HepG2 (cell line): ENCODE measurements around the gene ATP5MC2. TPM values are rescaled to one million over a fixed set of nuclear protein-coding genes. Genes with fewer than 3 reads are reported as not detected.

ENCODE experiments used
- CBFB ChIP-seq: sonication (generic); formaldehyde crosslinking; IDR thresholded peaks from 2 replicates; pipeline ENCODE4 v1.4.0; 2020; ENCODE audit warnings: missing genetic modification reagents
- CCAR2 ChIP-seq: fragments of 200-400 bp; formaldehyde crosslinking; optimal IDR thresholded peaks from 2 replicates; pipeline ENCODE3; 2018; ENCODE audit warnings: low read depth, mild to moderate bottlenecking, low read length, moderate library complexity
- CREM ChIP-seq, 2 experiments: sonication (generic) in 1 of 2; formaldehyde crosslinking in 1 of 2; IDR thresholded peaks; 2 replicates each; pipeline versions ENCODE4 v1.4.0 to v1.6.1; 2016 to 2020; ENCODE audit warnings: antibody characterized with exemption in 1 of 2, mild to moderate bottlenecking in 1 of 2, missing genetic modification reagents in 1 of 2
- FOSL1 ChIP-seq: sonication (generic); formaldehyde crosslinking; IDR thresholded peaks from 2 replicates; pipeline ENCODE4 v1.9.0; 2021; ENCODE audit warnings: missing genetic modification reagents, borderline replicate concordance
- HMG20B ChIP-seq: conservative IDR thresholded peaks from 2 replicates; pipeline ENCODE4 v1.6.1; 2016; ENCODE audit warnings: missing genetic modification reagents, missing compliant biosample characterization
- HNRNPH1 ChIP-seq: fragments of 200-400 bp; formaldehyde crosslinking; optimal IDR thresholded peaks from 2 replicates; pipeline ENCODE3; 2017; ENCODE audit warnings: mild to moderate bottlenecking, low read depth, low read length
- HNRNPL ChIP-seq: fragments of 200-400 bp; formaldehyde crosslinking; IDR thresholded peaks from 2 replicates; pipeline ENCODE4 v1.6.1; 2017; ENCODE audit warnings: mild to moderate bottlenecking, low read depth, low read length
- JUN ChIP-seq: sonication (generic); formaldehyde crosslinking; IDR thresholded peaks from 2 replicates; pipeline ENCODE4 v1.4.0; 2020; ENCODE audit warnings: mild to moderate bottlenecking, missing genetic modification reagents
- MAFK ChIP-seq, 2 experiments: IDR thresholded peaks in 1 of 2; conservative IDR thresholded peaks in 1 of 2; 2 replicates each; pipeline ENCODE4 v1.6.1; 2011; ENCODE audit warnings: improper control_type of control experiment in 2 of 2, low read length in 2 of 2
- MED1 ChIP-seq: sonication (generic); formaldehyde crosslinking; IDR thresholded peaks from 2 replicates; pipeline ENCODE4 v1.4.0; 2020; ENCODE audit warnings: missing genetic modification reagents
- MED8 ChIP-seq: sonication (generic); formaldehyde crosslinking; IDR thresholded peaks from 2 replicates; pipeline ENCODE4 v1.8.1; 2023; ENCODE audit warnings: mild to moderate bottlenecking, missing genetic modification reagents; ENCODE audit not compliant: insufficient replicate concordance
- MEF2D ChIP-seq: sonication (generic); formaldehyde crosslinking; IDR thresholded peaks from 2 replicates; pipeline ENCODE4 v1.5.1; 2020; ENCODE audit warnings: mild to moderate bottlenecking, missing genetic modification reagents
- MIER2 ChIP-seq: IDR thresholded peaks from 2 replicates; pipeline ENCODE4 v1.6.1; 2016; ENCODE audit warnings: missing biosample characterization, missing genetic modification reagents
- NFIB ChIP-seq: sonication (generic); formaldehyde crosslinking; IDR thresholded peaks from 2 replicates; pipeline ENCODE4 v1.9.0; 2021; ENCODE audit warnings: missing genetic modification reagents, mild to moderate bottlenecking, borderline replicate concordance
- NFKB2 ChIP-seq: sonication (generic); formaldehyde crosslinking; IDR thresholded peaks from 2 replicates; pipeline ENCODE4 v1.4.0; 2020; ENCODE audit warnings: missing genetic modification reagents, borderline replicate concordance
- TP53 ChIP-seq: sonication (generic); formaldehyde crosslinking; conservative IDR thresholded peaks from 2 replicates; pipeline ENCODE4 v1.4.0; 2020; ENCODE audit warnings: missing genetic modification reagents
- XRCC5 ChIP-seq: fragments of 200-400 bp; formaldehyde crosslinking; optimal IDR thresholded peaks from 2 replicates; pipeline ENCODE3; 2017; ENCODE audit warnings: mild to moderate bottlenecking, low read length
- ZBTB3 ChIP-seq: sonication (generic); formaldehyde crosslinking; IDR thresholded peaks from 2 replicates; pipeline ENCODE4 v1.4.0; 2020; ENCODE audit warnings: low read depth, mild to moderate bottlenecking, moderate library complexity, missing genetic modification reagents, borderline replicate concordance
- ZBTB38 ChIP-seq: sonication (generic); formaldehyde crosslinking; IDR thresholded peaks from 2 replicates; pipeline ENCODE4 v1.5.1; 2020; ENCODE audit warnings: mild to moderate bottlenecking, missing genetic modification reagents
- ZNF263 ChIP-seq: sonication (generic); formaldehyde crosslinking; IDR thresholded peaks from 2 replicates; pipeline ENCODE4 v1.4.0; 2020; ENCODE audit warnings: missing genetic modification reagents
- ZNF331 ChIP-seq: sonication (generic); formaldehyde crosslinking; IDR thresholded peaks from 2 replicates; pipeline ENCODE4 v1.4.0; 2020; ENCODE audit warnings: missing genetic modification reagents
- ZNF660 ChIP-seq: sonication (generic); formaldehyde crosslinking; IDR thresholded peaks from 2 replicates; pipeline ENCODE4 v1.5.1; 2020; ENCODE audit warnings: mild to moderate bottlenecking, low read depth, missing genetic modification reagents, borderline replicate concordance
- ZNF724P ChIP-seq: sonication (generic); formaldehyde crosslinking; IDR thresholded peaks from 2 replicates; pipeline ENCODE4 v1.8.0; 2022; ENCODE audit warnings: missing genetic modification reagents, borderline replicate concordance
- ZNF878 ChIP-seq: sonication (generic); formaldehyde crosslinking; IDR thresholded peaks from 2 replicates; pipeline ENCODE4 v1.8.1; 2023; ENCODE audit warnings: mild to moderate bottlenecking, missing genetic modification reagents, moderate library complexity
- polyA plus RNA-seq, 8 experiments: library from polyadenylated mRNA; depleted of rRNA in 3 of 8; stranded (reverse) in 7 of 8; unstranded in 1 of 8; fragments of >200 nt; fragmentation: Illumina TruSeq in 4 of 8; extraction: Trizol in 4 of 8; gene quantifications; 2 replicates each; pipeline versions ENCODE4 v1.2.1 to v1.2.3, GENCODE V29; 2011 to 2016; ENCODE audit warnings: low read depth in 4 of 8, missing spikeins in 1 of 8, mixed read lengths in 1 of 8; ENCODE audit not compliant: insufficient read depth in 1 of 8
- total RNA-seq, 5 experiments: library from RNA; depleted of rRNA; stranded (reverse); fragments of >200 nt; fragmentation: Illumina TruSeq; extraction: Trizol; gene quantifications; 2 replicates each; pipeline ENCODE4 v1.2.3, GENCODE V29; 2016; ENCODE audit warnings: low read depth in 1 of 5
- TF ChIP-seq, protein P1 (sequence below): sonication (generic); formaldehyde crosslinking; IDR thresholded peaks from 2 replicates; pipeline ENCODE4 v1.5.0; 2020; ENCODE audit warnings: missing genetic modification reagents
- TF ChIP-seq, protein P2 (sequence below): sonication (generic); formaldehyde crosslinking; IDR thresholded peaks from 2 replicates; pipeline ENCODE4 v1.4.0; 2020; ENCODE audit warnings: missing genetic modification reagents
- TF ChIP-seq, protein P3 (sequence below): sonication (generic); formaldehyde crosslinking; IDR thresholded peaks from 2 replicates; pipeline ENCODE4 v1.5.0; 2020; ENCODE audit warnings: missing genetic modification reagents

Gene ATP5MC2
- total and polyA plus RNA-seq, 2 of the 13 experiments (the other 11 are each of a cell fraction or from before 2014, with no cell fraction given), result 230 to 257 TPM

DNA sequence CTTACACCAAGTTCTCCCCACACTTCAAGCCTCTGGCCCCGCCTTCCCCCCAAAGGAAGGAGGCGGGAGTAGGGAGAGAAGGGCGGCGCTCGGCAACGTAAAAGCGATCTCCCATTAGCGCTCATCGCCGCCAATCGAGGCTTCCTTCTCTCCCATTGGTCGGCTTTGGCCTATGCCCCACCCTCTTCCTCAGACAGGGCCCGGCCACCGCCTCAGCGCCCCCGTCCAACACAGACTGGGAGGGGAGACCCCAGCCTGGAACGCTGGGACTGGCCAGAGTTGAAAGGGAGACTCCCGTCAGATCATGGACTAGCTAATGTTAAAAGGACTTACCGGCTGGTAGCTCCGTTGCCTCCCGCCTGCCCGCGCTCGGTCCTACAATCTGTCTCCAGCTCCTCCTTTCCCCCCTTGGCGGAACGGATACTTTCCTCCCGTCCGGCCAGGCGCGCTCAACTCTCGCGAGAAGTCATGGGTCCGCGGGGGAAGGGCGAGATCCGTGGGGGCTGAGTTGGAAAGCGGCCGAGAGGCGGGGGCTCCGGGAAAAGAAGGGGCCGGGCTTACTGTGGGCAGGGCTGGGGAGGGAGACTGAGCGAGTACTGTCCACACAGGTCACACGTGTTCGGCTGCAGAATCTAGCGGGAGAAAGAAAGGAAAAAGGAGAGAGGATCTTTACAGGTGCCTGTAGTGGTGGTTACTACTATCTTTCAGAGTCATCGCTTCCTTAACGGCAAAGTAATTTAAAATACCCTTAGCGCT is 49.8 kb downstream of the ATP5MC2 start, which contains the start of gene ATF7 (continued):
- TF ChIP-seq, protein P1, sequence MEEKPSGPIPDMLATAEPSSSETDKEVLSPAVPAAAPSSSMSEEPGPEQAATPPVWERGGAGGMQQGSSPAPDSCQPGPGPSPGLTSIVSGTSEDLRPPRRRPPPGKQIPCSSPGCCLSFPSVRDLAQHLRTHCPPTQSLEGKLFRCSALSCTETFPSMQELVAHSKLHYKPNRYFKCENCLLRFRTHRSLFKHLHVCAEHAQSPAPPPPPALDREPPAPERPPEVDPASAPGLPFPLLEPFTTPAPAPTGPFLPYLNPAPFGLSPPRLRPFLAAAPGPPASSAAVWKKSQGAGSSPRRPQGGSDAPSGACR (CRISPR knock-in tag), result peak; percentile 89
- TF ChIP-seq ZNF263 (CRISPR knock-in tag) (no peak), CBFB (CRISPR knock-in tag) (peak; percentile 61; the same call in 1 of the 2 replicates), ZNF878 (CRISPR knock-in tag) (0 out of 2 replicates have a peak, but pooled peaks have one; percentile 54), FOSL1 (no peak), MED8 (CRISPR knock-in tag) (peak; percentile 39), ZNF660 (no peak), MAFK (conservative IDR thresholded peaks at IDR 0.05 in 1 of 2, IDR thresholded peaks at IDR 0.05 in 1 of 2; ENCODE audit: low read length in 2 of 2) (no peak), CREM (IDR thresholded peaks at IDR 0.05) (peak; percentile 67), CREM (CRISPR knock-in tag; IDR thresholded peaks at IDR 0.05) (no peak), NFKB2 (CRISPR knock-in tag) (no peak; the same call in 1 of the 2 replicates), ZBTB38 (CRISPR knock-in tag) (peak; percentile 44; the same call in 1 of the 2 replicates), HNRNPH1 (peak; percentile 32), XRCC5 (peak; percentile 85), JUN (CRISPR knock-in tag) (0 out of 2 replicates have a peak, but pooled peaks have one; percentile 43), MED1 (peak; percentile 67), MIER2 (CRISPR knock-in tag) (no peak), NFIB (CRISPR knock-in tag) (no peak), ZBTB3 (CRISPR knock-in tag) (no peak), CCAR2 (peak; percentile 45), ZNF331 (CRISPR knock-in tag) (peak; percentile 47; the same call in 1 of the 2 replicates), ZNF724P (peak; percentile 69; the same call in 1 of the 2 replicates), MEF2D (CRISPR knock-in tag) (peak; percentile 84; the same call in 1 of the 2 replicates), TP53 (CRISPR knock-in tag) (no peak), HMG20B (CRISPR knock-in tag) (no peak), HNRNPL (0 out of 2 replicates have a peak, but pooled peaks have one; percentile 30)
- TF ChIP-seq, protein P2, sequence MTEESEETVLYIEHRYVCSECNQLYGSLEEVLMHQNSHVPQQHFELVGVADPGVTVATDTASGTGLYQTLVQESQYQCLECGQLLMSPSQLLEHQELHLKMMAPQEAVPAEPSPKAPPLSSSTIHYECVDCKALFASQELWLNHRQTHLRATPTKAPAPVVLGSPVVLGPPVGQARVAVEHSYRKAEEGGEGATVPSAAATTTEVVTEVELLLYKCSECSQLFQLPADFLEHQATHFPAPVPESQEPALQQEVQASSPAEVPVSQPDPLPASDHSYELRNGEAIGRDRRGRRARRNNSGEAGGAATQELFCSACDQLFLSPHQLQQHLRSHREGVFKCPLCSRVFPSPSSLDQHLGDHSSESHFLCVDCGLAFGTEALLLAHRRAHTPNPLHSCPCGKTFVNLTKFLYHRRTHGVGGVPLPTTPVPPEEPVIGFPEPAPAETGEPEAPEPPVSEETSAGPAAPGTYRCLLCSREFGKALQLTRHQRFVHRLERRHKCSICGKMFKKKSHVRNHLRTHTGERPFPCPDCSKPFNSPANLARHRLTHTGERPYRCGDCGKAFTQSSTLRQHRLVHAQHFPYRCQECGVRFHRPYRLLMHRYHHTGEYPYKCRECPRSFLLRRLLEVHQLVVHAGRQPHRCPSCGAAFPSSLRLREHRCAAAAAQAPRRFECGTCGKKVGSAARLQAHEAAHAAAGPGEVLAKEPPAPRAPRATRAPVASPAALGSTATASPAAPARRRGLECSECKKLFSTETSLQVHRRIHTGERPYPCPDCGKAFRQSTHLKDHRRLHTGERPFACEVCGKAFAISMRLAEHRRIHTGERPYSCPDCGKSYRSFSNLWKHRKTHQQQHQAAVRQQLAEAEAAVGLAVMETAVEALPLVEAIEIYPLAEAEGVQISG, result peak; percentile 91
- TF ChIP-seq, protein P3, sequence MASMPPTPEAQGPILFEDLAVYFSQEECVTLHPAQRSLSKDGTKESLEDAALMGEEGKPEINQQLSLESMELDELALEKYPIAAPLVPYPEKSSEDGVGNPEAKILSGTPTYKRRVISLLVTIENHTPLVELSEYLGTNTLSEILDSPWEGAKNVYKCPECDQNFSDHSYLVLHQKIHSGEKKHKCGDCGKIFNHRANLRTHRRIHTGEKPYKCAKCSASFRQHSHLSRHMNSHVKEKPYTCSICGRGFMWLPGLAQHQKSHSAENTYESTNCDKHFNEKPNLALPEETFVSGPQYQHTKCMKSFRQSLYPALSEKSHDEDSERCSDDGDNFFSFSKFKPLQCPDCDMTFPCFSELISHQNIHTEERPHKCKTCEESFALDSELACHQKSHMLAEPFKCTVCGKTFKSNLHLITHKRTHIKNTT (CRISPR knock-in tag), result no peak
